ENCODE results near the gene RNF19B.
A peak's percentile ranks its signal among the peaks of the same experiment; 100 is the strongest.

The RNF19B gene

DNA sequence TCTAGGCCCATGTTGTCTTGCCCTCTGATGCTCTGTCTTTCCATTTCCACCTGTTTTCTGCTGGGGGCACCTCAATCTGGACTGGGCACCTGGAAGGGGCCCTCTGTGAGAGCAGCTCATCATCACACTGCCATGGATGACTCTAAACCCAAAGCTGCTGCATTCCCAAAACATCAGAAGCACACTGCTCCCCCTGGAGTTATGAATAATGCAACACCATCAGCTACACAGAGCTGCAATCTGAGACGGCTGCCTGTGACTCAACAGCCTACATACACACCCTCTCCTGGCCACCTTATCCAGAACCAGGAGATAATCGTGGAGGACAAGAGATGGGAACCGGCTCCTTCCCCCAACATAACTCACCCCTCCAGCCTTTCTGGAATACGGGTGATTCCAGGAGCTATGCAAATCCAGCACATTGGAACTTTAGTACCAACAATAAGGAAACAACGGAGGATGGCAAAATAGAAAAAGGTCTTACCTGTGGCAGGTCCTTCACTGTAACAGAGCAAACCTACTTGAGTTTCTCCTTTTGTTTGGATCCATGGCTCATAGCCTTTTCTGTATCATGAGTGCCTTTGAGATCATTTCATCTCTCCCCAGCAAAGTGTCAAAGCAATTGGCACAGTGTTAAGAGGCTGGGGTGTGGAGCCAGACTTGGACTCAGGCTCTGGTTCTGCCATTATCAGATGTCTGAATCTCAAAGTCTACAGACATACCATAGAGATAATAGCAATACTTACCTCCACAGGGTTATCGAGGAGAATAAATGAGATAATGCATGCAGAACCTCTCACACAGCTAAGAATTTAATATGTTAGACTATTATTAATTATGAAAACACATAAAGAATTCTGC is 42.8 kb upstream of the RNF19B start:
- Histone ChIP-seq H3K27me3 (ENCODE audit: insufficient read depth, low read length, poor library complexity) (no peaks in the 10 kb centered on the region), H3K79me2 (ENCODE audit: insufficient read depth, low read length) (no peaks in the 10 kb centered on the region), H3K4me3 (ENCODE audit: low read depth in 1 of 2, low read length in 2 of 2) (no peak overlapping the region), H2AFZ (ENCODE audit: low read depth, low read length) (no peak overlapping the region), H3K4me1 (ENCODE audit: insufficient read depth, low read length) (no peaks in the 10 kb centered on the region), H4K20me1 (ENCODE audit: insufficient read depth, low read length) (no peaks in the 10 kb centered on the region), H3K4me2 (ENCODE audit: insufficient read depth, low read length) (no peak overlapping the region), H3K36me3 (ENCODE audit: insufficient read depth, low read length) (peaks cover 57% of the 10 kb centered on the region), H3K9ac (ENCODE audit: low read depth, low read length) (no peak overlapping the region), H3K27ac (ENCODE audit: low read length) (no peak overlapping the region), H3K9me3 (ENCODE audit: insufficient read depth, low read length, severe bottlenecking) (no peaks in the 10 kb centered on the region)
- ATAC-seq (ENCODE audit: insufficient read depth, low read depth) (peak; percentile 44; the same call in 2 of the 3 replicates), DNase-seq (no peak)
- TF ChIP-seq, protein P1, sequence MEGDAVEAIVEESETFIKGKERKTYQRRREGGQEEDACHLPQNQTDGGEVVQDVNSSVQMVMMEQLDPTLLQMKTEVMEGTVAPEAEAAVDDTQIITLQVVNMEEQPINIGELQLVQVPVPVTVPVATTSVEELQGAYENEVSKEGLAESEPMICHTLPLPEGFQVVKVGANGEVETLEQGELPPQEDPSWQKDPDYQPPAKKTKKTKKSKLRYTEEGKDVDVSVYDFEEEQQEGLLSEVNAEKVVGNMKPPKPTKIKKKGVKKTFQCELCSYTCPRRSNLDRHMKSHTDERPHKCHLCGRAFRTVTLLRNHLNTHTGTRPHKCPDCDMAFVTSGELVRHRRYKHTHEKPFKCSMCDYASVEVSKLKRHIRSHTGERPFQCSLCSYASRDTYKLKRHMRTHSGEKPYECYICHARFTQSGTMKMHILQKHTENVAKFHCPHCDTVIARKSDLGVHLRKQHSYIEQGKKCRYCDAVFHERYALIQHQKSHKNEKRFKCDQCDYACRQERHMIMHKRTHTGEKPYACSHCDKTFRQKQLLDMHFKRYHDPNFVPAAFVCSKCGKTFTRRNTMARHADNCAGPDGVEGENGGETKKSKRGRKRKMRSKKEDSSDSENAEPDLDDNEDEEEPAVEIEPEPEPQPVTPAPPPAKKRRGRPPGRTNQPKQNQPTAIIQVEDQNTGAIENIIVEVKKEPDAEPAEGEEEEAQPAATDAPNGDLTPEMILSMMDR (IDR thresholded peaks at IDR 0.05; ENCODE audit: borderline replicate concordance, extremely low read depth, low read length, poor library complexity, severe bottlenecking), result peak; percentile 20
- TF ChIP-seq EZH2 (IDR thresholded peaks at IDR 0.05; ENCODE audit: borderline replicate concordance, low read depth, low read length, severe bottlenecking), result no peak

DNA sequence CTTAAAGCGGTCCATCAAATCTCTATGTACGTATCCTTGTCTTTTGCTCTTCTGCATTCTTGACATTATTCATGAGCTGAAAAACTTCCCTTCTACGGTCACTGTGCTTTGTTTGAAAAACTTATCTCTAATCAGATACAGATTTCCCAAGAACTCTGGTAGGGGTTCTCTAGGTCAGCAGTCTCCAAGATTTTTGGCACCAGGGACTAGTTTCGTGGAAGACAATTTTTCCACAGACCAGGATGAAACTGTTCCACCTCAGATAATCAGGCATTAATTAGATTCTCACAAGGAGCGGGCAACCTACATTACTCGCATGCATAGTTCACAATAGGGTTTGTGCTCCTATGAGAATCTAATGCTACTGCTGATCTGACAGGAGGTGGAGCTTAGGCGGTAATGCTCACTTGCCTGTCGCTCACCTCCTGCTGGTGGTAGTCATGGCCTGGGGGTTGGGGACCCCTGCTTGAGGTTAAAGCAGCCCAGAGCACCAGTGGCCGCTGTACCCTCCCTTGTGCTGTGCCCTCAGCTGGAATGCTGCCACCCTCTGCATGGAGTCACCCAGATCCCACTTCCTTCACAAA is 41.3 kb upstream of the RNF19B start:
- Histone ChIP-seq H3K27ac (ENCODE audit: low read length) (no peak overlapping the region), H3K79me2 (ENCODE audit: insufficient read depth, low read length) (no peaks in the 10 kb centered on the region), H3K4me3 (ENCODE audit: low read depth in 1 of 2, low read length in 2 of 2) (no peak overlapping the region), H3K9me3 (ENCODE audit: insufficient read depth, low read length, severe bottlenecking) (no peaks in the 10 kb centered on the region), H4K20me1 (ENCODE audit: insufficient read depth, low read length) (no peaks in the 10 kb centered on the region), H3K36me3 (ENCODE audit: insufficient read depth, low read length) (peaks cover 42% of the 10 kb centered on the region), H2AFZ (ENCODE audit: low read depth, low read length) (no peak overlapping the region), H3K4me2 (ENCODE audit: insufficient read depth, low read length) (no peak overlapping the region), H3K9ac (ENCODE audit: low read depth, low read length) (no peak overlapping the region), H3K4me1 (ENCODE audit: insufficient read depth, low read length) (no peaks in the 10 kb centered on the region), H3K27me3 (ENCODE audit: insufficient read depth, low read length, poor library complexity) (no peaks in the 10 kb centered on the region)
- no peak for ATAC-seq (ENCODE audit: insufficient read depth, low read depth)
- no peak for DNase-seq
- TF ChIP-seq EZH2 (IDR thresholded peaks at IDR 0.05; ENCODE audit: borderline replicate concordance, low read depth, low read length, severe bottlenecking), result no peak
- TF ChIP-seq, protein P1 (IDR thresholded peaks at IDR 0.05; ENCODE audit: borderline replicate concordance, extremely low read depth, low read length, poor library complexity, severe bottlenecking), result no peak

DNA sequence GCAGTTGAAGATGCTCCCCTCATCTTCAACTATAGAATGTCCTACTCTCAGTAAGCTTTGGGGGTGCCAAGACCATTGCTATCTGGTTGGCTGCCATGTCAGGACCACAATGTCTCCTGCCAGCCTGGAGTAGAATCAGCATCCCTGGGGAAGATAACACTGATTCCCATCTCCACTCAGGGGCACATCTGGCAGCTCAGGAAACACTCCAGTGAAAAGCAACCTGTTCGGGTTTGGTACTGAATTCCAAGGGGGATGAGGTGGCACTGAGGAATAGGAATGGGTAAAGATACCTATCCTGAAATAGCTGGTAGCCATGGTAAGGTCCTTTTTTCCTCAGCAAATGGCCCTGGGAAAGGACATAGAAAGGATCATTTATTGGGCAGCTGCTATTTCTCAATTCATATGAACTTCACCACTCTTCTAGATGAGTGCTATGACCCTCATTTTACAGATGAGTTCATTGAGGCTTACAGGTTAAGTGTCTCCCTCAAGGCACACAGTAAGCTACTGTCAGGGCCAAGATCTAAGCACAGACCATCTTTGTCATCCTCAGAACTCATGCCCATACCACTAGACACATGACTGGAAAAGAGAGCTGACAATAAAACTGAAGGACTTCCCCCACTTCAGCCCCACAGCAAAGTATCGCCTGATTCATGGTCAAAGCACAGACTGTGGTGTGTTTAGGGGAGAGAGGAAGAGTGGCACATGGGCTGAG is 40.7 kb upstream of the RNF19B start:
- Histone ChIP-seq H3K4me1 (ENCODE audit: insufficient read depth, low read length) (no peaks in the 10 kb centered on the region), H2AFZ (ENCODE audit: low read depth, low read length) (no peak overlapping the region), H3K27ac (ENCODE audit: low read length) (no peak overlapping the region), H3K79me2 (ENCODE audit: insufficient read depth, low read length) (no peaks in the 10 kb centered on the region), H4K20me1 (ENCODE audit: insufficient read depth, low read length) (no peaks in the 10 kb centered on the region), H3K27me3 (ENCODE audit: insufficient read depth, low read length, poor library complexity) (no peaks in the 10 kb centered on the region), H3K9me3 (ENCODE audit: insufficient read depth, low read length, severe bottlenecking) (no peaks in the 10 kb centered on the region), H3K4me2 (ENCODE audit: insufficient read depth, low read length) (no peak overlapping the region), H3K36me3 (ENCODE audit: insufficient read depth, low read length) (peaks cover 35% of the 10 kb centered on the region), H3K9ac (ENCODE audit: low read depth, low read length) (no peak overlapping the region), H3K4me3 (ENCODE audit: low read depth in 1 of 2, low read length in 2 of 2) (no peak overlapping the region)
- TF ChIP-seq, protein P1 (IDR thresholded peaks at IDR 0.05; ENCODE audit: borderline replicate concordance, extremely low read depth, low read length, poor library complexity, severe bottlenecking), result no peak
- no peak for TF ChIP-seq EZH2 (IDR thresholded peaks at IDR 0.05; ENCODE audit: borderline replicate concordance, low read depth, low read length, severe bottlenecking)
- DNase-seq, result no peak
- ATAC-seq (ENCODE audit: insufficient read depth, low read depth), result no peak
